Activated CD4-positive, alpha-beta T cell treated with anti-CD3 and anti-CD28 coated beads, Interleukin-2, amount 50 U/mL, for 4 hours (primary cell): ENCODE measurements around the gene IRF3.

ENCODE experiments used
- DNase-seq, 2 experiments: peaks; one replicate each; pipeline ENCODE4 v3.0.0-alpha.2; 2020

Gene IRF3

DNA sequence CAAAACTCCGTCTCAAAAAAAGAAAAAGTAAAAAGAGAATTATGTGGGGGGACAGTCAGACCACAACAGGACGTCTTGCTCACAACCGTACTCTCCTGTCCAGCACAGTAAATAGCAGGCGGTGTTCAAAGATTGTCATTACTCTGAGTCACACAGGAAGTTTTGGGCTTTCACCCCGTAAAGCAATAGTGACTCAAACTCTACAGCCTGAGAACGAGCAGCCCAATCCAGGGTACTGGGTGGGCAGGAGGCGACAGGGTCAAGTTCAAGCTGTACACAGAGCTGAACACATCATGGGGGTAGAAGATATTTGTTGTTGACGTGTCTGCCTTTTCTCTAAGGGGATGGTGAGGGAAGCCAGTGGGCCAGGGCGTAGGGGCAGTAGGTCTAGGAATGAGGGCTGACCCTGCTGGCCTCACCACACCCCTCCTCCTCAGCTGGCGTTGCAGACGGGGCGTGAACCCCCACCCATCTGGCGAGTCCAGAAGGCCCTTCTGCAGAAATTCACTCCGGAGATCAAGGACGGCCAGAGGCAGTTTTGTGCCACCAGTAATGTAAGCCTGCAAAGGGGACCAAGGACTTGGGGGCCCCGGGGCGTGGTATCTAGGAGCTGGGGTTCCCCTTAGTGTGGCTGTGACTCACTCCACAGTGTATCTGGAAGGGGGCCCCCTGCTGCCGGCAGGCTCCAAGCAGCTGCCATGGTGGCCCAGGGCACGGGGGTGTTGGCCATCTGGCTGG lies 51.4 kb downstream of the IRF3 start:
- DNase-seq, result no peak

DNA sequence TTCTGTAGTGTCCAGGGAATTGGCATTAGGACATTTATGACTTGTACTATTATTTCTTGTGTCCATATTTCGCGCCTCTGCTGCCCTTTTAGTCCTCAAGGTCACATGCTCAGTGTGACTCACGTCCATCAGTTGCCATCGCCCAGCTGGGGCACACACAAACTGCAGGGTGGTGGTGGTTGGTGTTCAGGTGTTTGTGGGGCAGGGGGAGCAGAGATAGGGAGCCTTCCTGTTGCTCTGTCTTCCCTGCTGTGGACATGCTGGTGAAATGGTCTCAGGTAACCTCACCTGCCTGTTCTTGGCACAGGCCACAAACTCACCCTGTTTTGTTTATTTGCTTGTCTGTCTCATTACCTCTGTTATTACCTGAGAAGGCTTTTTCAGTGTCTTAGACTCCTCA lies 52.3 kb downstream of the IRF3 start:
- no peak for DNase-seq
